Heart left ventricle (tissue), 16 donors: ENCODE results near the gene NCAPD3. TPM values are rescaled to one million over a fixed set of nuclear protein-coding genes. Genes with fewer than 3 reads are reported as not detected.

Experiments
- ATAC-seq, 4 donors: fragments of 200-7000 bp; cut with Tn5 transposase; one replicate each; pipeline ENCODE4 v1.9.1; 2020 to 2022; ENCODE audit warnings: moderate library complexity in 4 of 4, mild to moderate bottlenecking in 3 of 4, moderate number of reproducible peaks in 1 of 4
- DNase-seq, 5 donors: peaks; one replicate each; pipeline ENCODE4 v3.0.0-alpha.2; 2020
- H3K27ac ChIP-seq, 12 donors: fragments of 200-600 bp; sonication (generic) in 4 of 12; one replicate each; pipeline versions ENCODE4 v1.5.0 to v1.8.0; 2016 to 2022; ENCODE audit warnings: mild to moderate bottlenecking in 2 of 12
- H3K27me3 ChIP-seq, 9 donors: fragments of 200-600 bp; sonication (generic) in 2 of 9; one replicate each; pipeline versions ENCODE4 v1.5.1 to v1.8.0; 2016 to 2022; ENCODE audit warnings: mild to moderate bottlenecking in 3 of 9
- H3K36me3 ChIP-seq, 9 donors: fragments of 200-600 bp; sonication (generic) in 2 of 9; one replicate each; pipeline versions ENCODE4 v1.5.0 to v1.8.0; 2018 to 2022; ENCODE audit warnings: mild to moderate bottlenecking in 2 of 9
- H3K4me1 ChIP-seq, 12 donors: fragments of 200-600 bp; sonication (generic) in 4 of 12; one replicate each; pipeline versions ENCODE4 v1.5.0 to v1.8.0; 2016 to 2022; ENCODE audit warnings: mild to moderate bottlenecking in 3 of 12
- H3K4me3 ChIP-seq, 12 donors: fragments of 200-600 bp; sonication (generic) in 4 of 12; one replicate each; pipeline versions ENCODE4 v1.5.0 to v1.8.0; 2017 to 2022; ENCODE audit warnings: mild to moderate bottlenecking in 9 of 12, moderate library complexity in 4 of 12
- H3K9me3 ChIP-seq, 12 donors: fragments of 200-600 bp; sonication (generic) in 4 of 12; one replicate each; pipeline versions ENCODE4 v1.5.0 to v1.8.0; 2016 to 2022; ENCODE audit warnings: mild to moderate bottlenecking in 1 of 12
- CTCF ChIP-seq, 12 donors: fragments of 200-600 bp; sonication (generic) in 4 of 12; IDR thresholded peaks; one replicate each; pipeline versions ENCODE4 v1.5.0 to v1.8.0; 2018 to 2022; ENCODE audit warnings: antibody characterized with exemption in 12 of 12, mild to moderate bottlenecking in 5 of 12
- POLR2A ChIP-seq, 2 donors: fragments of 450-650 bp; IDR thresholded peaks; one replicate each; pipeline ENCODE4 v1.6.1; 2017; ENCODE audit warnings: antibody characterized with exemption in 2 of 2, mild to moderate bottlenecking in 2 of 2, moderate library complexity in 2 of 2
- WGBS, 4 donors: extraction: QIAGEN DNeasy Blood & Tissue Kit in 2 of 4; methylation state at CpG; one replicate each; pipeline versions ENCODE4 v1.1.5 to v1.1.7; 2013 to 2018; 5-methylcytosine and 5-hydroxymethylcytosine counted together
- intact Hi-C, 10 donors: fragments of 100-400 bp; cut with DNase I; formaldehyde crosslinking; loops; one replicate each; pipeline versions ENCODE4 v1.11.1 to v1.14.2; 2022
- long read RNA-seq, 3 donors: library from polyadenylated mRNA; unstranded; transcript quantifications; one replicate each; pipeline ENCODE4 v2.0.0, GENCODE V29; 2020 to 2021
- polyA plus RNA-seq, 2 donors: library from polyadenylated mRNA; stranded (reverse); fragments of 200-250 nt; gene quantifications; one replicate each; pipeline ENCODE4 v1.2.3, GENCODE V29; 2013
- total RNA-seq, 9 donors: library from RNA; depleted of rRNA in 2 of 9; stranded (reverse); fragments of >200 nt in 2 of 9; fragmentation: NEBNext Ultra II Directional in 3 of 9; extraction: Animal tissue kit (Norgen Biotek cat#: 25700) in 3 of 9; gene quantifications; one replicate each; pipeline versions ENCODE4 v1.1.0 to v1.2.4, GENCODE V29; 2016 to 2023
- donor health status: ischemic (EF 13 %, LVEDD 7.1; RV severe dilation, severe dysfunction).
- donor health status: healthy with polysubstance abuse.
- donor health status: DM: no; HTN: yes; CAD: no.
- donor health status: DM: no; HTN: no; CAD: no.
- donor health status: ischemic (EF 25% LVEDD 6.9; RV normal size, moderate dysfunction).
- donor health status: ischemic (EF 25% LVEDD 5.7; RV mildly dilated, moderate dysfunction).
- donor health status: healthy.
- donor health status: DM: yes; HTN: yes; CAD: no.
- donor health status: ischemic (EF 35%, LVEDD 5.7; RV mildly dilated, moderate dysfunction).
- donor health status: nonischemic (EF 11% LVEDD 7.7; RV severe dilation, severe dysfunction).
- donor health status: DM: yes; HTN: yes; CAD: no.
- donor health status: PGD.
- donor health status: ischemic (EF 29% LVEDD 5.4; RV normal size, mild dysfunction).
- donor health status: nonischemic (EF 23%, LVEDD 6.1; RV moderate dilation, normal function).

The NCAPD3 gene, protein sequence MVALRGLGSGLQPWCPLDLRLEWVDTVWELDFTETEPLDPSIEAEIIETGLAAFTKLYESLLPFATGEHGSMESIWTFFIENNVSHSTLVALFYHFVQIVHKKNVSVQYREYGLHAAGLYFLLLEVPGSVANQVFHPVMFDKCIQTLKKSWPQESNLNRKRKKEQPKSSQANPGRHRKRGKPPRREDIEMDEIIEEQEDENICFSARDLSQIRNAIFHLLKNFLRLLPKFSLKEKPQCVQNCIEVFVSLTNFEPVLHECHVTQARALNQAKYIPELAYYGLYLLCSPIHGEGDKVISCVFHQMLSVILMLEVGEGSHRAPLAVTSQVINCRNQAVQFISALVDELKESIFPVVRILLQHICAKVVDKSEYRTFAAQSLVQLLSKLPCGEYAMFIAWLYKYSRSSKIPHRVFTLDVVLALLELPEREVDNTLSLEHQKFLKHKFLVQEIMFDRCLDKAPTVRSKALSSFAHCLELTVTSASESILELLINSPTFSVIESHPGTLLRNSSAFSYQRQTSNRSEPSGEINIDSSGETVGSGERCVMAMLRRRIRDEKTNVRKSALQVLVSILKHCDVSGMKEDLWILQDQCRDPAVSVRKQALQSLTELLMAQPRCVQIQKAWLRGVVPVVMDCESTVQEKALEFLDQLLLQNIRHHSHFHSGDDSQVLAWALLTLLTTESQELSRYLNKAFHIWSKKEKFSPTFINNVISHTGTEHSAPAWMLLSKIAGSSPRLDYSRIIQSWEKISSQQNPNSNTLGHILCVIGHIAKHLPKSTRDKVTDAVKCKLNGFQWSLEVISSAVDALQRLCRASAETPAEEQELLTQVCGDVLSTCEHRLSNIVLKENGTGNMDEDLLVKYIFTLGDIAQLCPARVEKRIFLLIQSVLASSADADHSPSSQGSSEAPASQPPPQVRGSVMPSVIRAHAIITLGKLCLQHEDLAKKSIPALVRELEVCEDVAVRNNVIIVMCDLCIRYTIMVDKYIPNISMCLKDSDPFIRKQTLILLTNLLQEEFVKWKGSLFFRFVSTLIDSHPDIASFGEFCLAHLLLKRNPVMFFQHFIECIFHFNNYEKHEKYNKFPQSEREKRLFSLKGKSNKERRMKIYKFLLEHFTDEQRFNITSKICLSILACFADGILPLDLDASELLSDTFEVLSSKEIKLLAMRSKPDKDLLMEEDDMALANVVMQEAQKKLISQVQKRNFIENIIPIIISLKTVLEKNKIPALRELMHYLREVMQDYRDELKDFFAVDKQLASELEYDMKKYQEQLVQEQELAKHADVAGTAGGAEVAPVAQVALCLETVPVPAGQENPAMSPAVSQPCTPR (N-terminal part only)
- 10 to 100 TPM in 6 of 9 donors, 1 to 10 TPM in 3; 9.4 to 18.8 (median 11.0) TPM for total RNA-seq
- polyA plus RNA-seq = 1 to 10 TPM; 4.7 to 9.8 TPM
- long read RNA-seq, donor 1, partial matches to known transcripts = 4 of 6 reads
- long read RNA-seq, donor 1, other reads (novel, unspliced or antisense) = 2 of 6 reads
- long read RNA-seq, donor 2, full-length matches to known transcripts = 3 of 16 reads
- long read RNA-seq, donor 2, partial matches to known transcripts = 12 of 16 reads
- long read RNA-seq, donor 2, other reads (novel, unspliced or antisense) = 1 of 16 reads
- long read RNA-seq, donor 3, partial matches to known transcripts = 7 of 14 reads
- long read RNA-seq, donor 3, other reads (novel, unspliced or antisense) = 7 of 14 reads

GRCh38 chr11:134223836-134224709, at the start of gene NCAPD3, which contains the start of gene VPS26B:
Gene NCAPD3 (minus strand): TSS chr11:134223967. CDS start chr11:134223926, 41 bp downstream.
Gene VPS26B (plus strand): TSS chr11:134224671. CDS start chr11:134225123, 452 bp downstream.
- DNase-seq (peak; percentile 97 to 98 (median 97)), ATAC-seq (peak; percentile 91 to 97 (median 94))
- peak within 1 kb of the TSS; percentile 64 to 95 (median 78) for H3K4me3 ChIP-seq
- H3K4me1 ChIP-seq = peaks cover 4 to 47% (median 35%) of the 10 kb centered on the region in 12 donors
- no peak for TF ChIP-seq CTCF (IDR thresholded peaks at IDR 0.05)
- TF ChIP-seq POLR2A (IDR thresholded peaks at IDR 0.05) = peak; percentile 29 to 95
- no peaks in the 10 kb centered on the region for H3K27me3 ChIP-seq
- H3K27ac ChIP-seq = peak within 1 kb of the TSS; percentile 90 to 98 (median 94)
- WGBS, 4 donors = 0% methylated on average over 45 to 89 of the region's 89 CpGs
- H3K36me3 ChIP-seq = peaks cover 0 to 19% (median 15%) of the 10 kb centered on the region in 9 donors
- intact Hi-C loops = loop anchor here in 3 of 10 donors (1.0 to 10.0 kb wide), 5 partner anchors 29 to 269 kb away; partner anchors contain the start of genes ACAD8 (in 3 of the 3), THYN1 (in 3 of the 3) and IGSF9B (in 1 of the 3)
- H3K9me3 ChIP-seq = no peaks in the 10 kb centered on the region

- no peak for TF ChIP-seq POLR2A (IDR thresholded peaks at IDR 0.05)
- no peak for TF ChIP-seq CTCF (IDR thresholded peaks at IDR 0.05)
- ATAC-seq (no peak), DNase-seq (no peak)
- H3K4me1 ChIP-seq = peaks cover 0 to 21% (median 9%) of the 10 kb centered on the region in 12 donors
- H3K36me3 ChIP-seq = no peaks in the 10 kb centered on the region
- no peak overlapping the region for H3K4me3 ChIP-seq
- peaks cover 39 to 92% (median 67%) of the 10 kb centered on the region in 9 donors for H3K27me3 ChIP-seq
- no peak overlapping the region for H3K27ac ChIP-seq
- peaks cover 0 to 2% (median 0%) of the 10 kb centered on the region in 12 donors for H3K9me3 ChIP-seq
- intact Hi-C loops = no loop called here
- whole genome bisulfite sequencing, 4 donors = 36 to 50% (median 44%) methylated on average over 3 of the region's 3 CpGs
Measured at GRCh38 chr11:134273317-134273712, 49.5 kb upstream of the NCAPD3 start.
